IPS-18c (cell line): Measurements from ENCODE around the gene GPC6.

Source experiments
- H3K4me3 ChIP-seq: 2 replicates; pipeline ENCODE4 v1.7.0; 2013; ENCODE audit warnings: low read depth, mild to moderate bottlenecking, low read length, moderate library complexity; ENCODE audit not compliant: insufficient read depth
- H3K9me3 ChIP-seq: one replicate; pipeline ENCODE4 v1.6.1; 2013; ENCODE audit warnings: mild to moderate bottlenecking, low read length, moderate library complexity; ENCODE audit not compliant: control insufficient read depth, insufficient read depth

The GPC6 gene

GRCh38 chr13:93767180-93767916 lies 540.7 kb downstream of the GPC6 start:
- Histone ChIP-seq H3K4me3 (no peak overlapping the region), H3K9me3 (no peaks in the 10 kb centered on the region)

- H3K4me3 ChIP-seq: no peak overlapping the region
- H3K9me3 ChIP-seq: no peaks in the 10 kb centered on the region
Measured at GRCh38 chr13:93767917-93768409, 541.4 kb downstream of the GPC6 start.

- Histone ChIP-seq H3K4me3 (no peak overlapping the region), H3K9me3 (no peaks in the 10 kb centered on the region)
Measured at GRCh38 chr13:93769101-93769500, 542.5 kb downstream of the GPC6 start.

GRCh38 chr13:93769607-93770006 lies 543.0 kb downstream of the GPC6 start:
- Histone ChIP-seq H3K4me3 (no peak overlapping the region), H3K9me3 (no peaks in the 10 kb centered on the region)

- Histone ChIP-seq H3K9me3 (no peaks in the 10 kb centered on the region), H3K4me3 (no peak overlapping the region)
Measured at GRCh38 chr13:93771227-93771626, 544.6 kb downstream of the GPC6 start.

GRCh38 chr13:93771782-93772181 lies 545.2 kb downstream of the GPC6 start:
- H3K9me3 ChIP-seq: no peaks in the 10 kb centered on the region
- no peak overlapping the region for H3K4me3 ChIP-seq

- H3K4me3 ChIP-seq: no peak overlapping the region
- H3K9me3 ChIP-seq: no peaks in the 10 kb centered on the region
Measured at GRCh38 chr13:93774506-93774905, 547.9 kb downstream of the GPC6 start.

- Histone ChIP-seq H3K4me3 (no peak overlapping the region), H3K9me3 (no peaks in the 10 kb centered on the region)
Measured at GRCh38 chr13:93775027-93775426, 548.4 kb downstream of the GPC6 start.

- Histone ChIP-seq H3K4me3 (no peak overlapping the region), H3K9me3 (no peaks in the 10 kb centered on the region)
Measured at GRCh38 chr13:93775507-93776108, 549.0 kb downstream of the GPC6 start.

- Histone ChIP-seq H3K4me3 (no peak overlapping the region), H3K9me3 (no peaks in the 10 kb centered on the region)
Measured at GRCh38 chr13:93776936-93777335, 550.3 kb downstream of the GPC6 start.

- Histone ChIP-seq H3K4me3 (no peak overlapping the region), H3K9me3 (no peaks in the 10 kb centered on the region)
Measured at GRCh38 chr13:93777504-93777903, 550.9 kb downstream of the GPC6 start.

GRCh38 chr13:93778548-93778947 lies 551.9 kb downstream of the GPC6 start:
- no peak overlapping the region for H3K4me3 ChIP-seq
- no peaks in the 10 kb centered on the region for H3K9me3 ChIP-seq

- Histone ChIP-seq H3K4me3 (no peak overlapping the region), H3K9me3 (no peaks in the 10 kb centered on the region)
Measured at GRCh38 chr13:93784191-93784590, 557.6 kb downstream of the GPC6 start.

- Histone ChIP-seq H3K4me3 (no peak overlapping the region), H3K9me3 (no peaks in the 10 kb centered on the region)
Measured at GRCh38 chr13:93786846-93787489, 560.4 kb downstream of the GPC6 start.

- H3K4me3 ChIP-seq: no peak overlapping the region
- no peaks in the 10 kb centered on the region for H3K9me3 ChIP-seq
Measured at GRCh38 chr13:93788456-93788855, 561.8 kb downstream of the GPC6 start.

GRCh38 chr13:93789058-93789457 lies 562.5 kb downstream of the GPC6 start:
- no peak overlapping the region for H3K4me3 ChIP-seq
- no peaks in the 10 kb centered on the region for H3K9me3 ChIP-seq

GRCh38 chr13:93794197-93794885 lies 567.7 kb downstream of the GPC6 start:
- Histone ChIP-seq H3K9me3 (no peaks in the 10 kb centered on the region), H3K4me3 (no peak overlapping the region)

- H3K9me3 ChIP-seq: no peaks in the 10 kb centered on the region
- H3K4me3 ChIP-seq: no peak overlapping the region
Measured at GRCh38 chr13:93797463-93797862, 570.9 kb downstream of the GPC6 start.
